RWPE2 (cell line): ENCODE data around the gene SLFN12L.
"Not testable (repeated sequence)": the region's sequence is repeated elsewhere in the genome, so short reads cannot be mapped to it uniquely, and the experiment has no call there.

Source experiments
- ATAC-seq: fragments of 200-7000 bp; cut with Tn5 transposase; 3 replicates; pipeline ENCODE4 v1.9.1; 2021; ENCODE audit warnings: low read depth
- DNase-seq: peaks from one replicate; pipeline ENCODE4 v3.0.0-alpha.2; 2020; ENCODE audit warnings: low spot score
- H3K27ac ChIP-seq: fragments of 450-650 bp; 2 replicates; pipeline ENCODE4 v1.5.1; 2017; ENCODE audit warnings: mild to moderate bottlenecking; ENCODE audit not compliant: poor library complexity, severe bottlenecking
- H3K27me3 ChIP-seq: fragments of 250-450 bp; sonication (Bioruptor Pico); 2 replicates; pipeline ENCODE4 v1.5.1; 2021; ENCODE audit warnings: mild to moderate bottlenecking, moderate library complexity; ENCODE audit not compliant: insufficient read depth, poor library complexity, severe bottlenecking
- H3K36me3 ChIP-seq: fragments of 250-450 bp; sonication (Bioruptor Pico); 2 replicates; pipeline ENCODE4 v1.5.1; 2020; ENCODE audit warnings: low read depth, mild to moderate bottlenecking, moderate library complexity
- H3K4me1 ChIP-seq: fragments of 250-450 bp; sonication (Bioruptor Pico); 2 replicates; pipeline ENCODE4 v1.5.1; 2021; ENCODE audit warnings: mild to moderate bottlenecking, moderate library complexity; ENCODE audit not compliant: insufficient read depth, poor library complexity, severe bottlenecking
- H3K4me3 ChIP-seq: fragments of 250-450 bp; sonication (Bioruptor Pico); 2 replicates; pipeline ENCODE4 v1.5.1; 2021; ENCODE audit warnings: mild to moderate bottlenecking, moderate library complexity; ENCODE audit not compliant: severe bottlenecking
- H3K9me3 ChIP-seq: fragments of 250-450 bp; sonication (Bioruptor Pico); 2 replicates; pipeline ENCODE4 v1.5.1; 2021; ENCODE audit warnings: mild to moderate bottlenecking, moderate library complexity; ENCODE audit not compliant: severe bottlenecking
- TF ChIP-seq, protein P1 (sequence below): fragments of 450-650 bp; IDR thresholded peaks from one replicate; pipeline ENCODE4 v1.5.1; 2017; ENCODE audit warnings: mild to moderate bottlenecking, moderate library complexity; ENCODE audit not compliant: poor library complexity, severe bottlenecking

The SLFN12L gene

DNA sequence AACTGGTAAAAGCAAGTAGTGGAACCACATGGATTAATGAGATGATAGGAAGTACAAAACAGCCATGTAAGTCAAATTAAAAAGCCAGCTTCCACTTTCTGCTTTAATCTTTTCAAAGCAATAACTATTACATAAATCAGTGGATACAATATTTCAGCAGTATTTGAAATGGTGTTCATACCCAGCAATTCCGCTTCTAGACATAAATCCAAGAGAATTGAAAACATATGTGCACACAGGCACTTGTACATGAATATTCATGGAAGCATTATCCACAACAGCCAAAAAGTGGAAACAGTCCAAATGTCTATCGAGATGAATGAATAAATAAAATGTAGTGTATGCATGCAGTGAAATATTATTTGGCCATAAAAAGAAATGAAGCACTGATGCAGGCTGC lies 27.4 kb downstream of the SLFN12L start:
- H3K27ac ChIP-seq: no peak overlapping the region
- DNase-seq: no peak

DNA sequence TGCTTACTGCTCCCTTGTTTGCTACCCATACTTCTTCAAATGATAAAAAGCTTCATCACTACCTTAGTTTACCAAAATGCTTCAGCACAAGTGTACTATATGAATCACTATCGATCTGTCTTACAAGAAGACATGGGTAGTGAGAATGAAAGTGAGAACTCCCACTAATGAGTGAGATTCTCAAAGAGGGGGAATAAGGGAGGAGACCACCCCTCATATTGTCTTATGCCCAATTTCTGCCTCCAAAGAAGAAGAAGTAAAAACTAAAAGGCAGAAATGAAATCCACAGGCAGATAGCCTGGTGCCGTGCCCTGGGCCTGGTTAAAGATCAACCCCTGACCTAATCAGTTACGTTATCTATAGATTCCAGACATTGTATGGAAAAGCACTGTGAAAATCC lies 29.8 kb downstream of the SLFN12L start:
- H3K4me1 ChIP-seq, H3K9me3 ChIP-seq, DNase-seq, ATAC-seq, H3K4me3 ChIP-seq, H3K27ac ChIP-seq, H3K36me3 ChIP-seq: not testable (repeated sequence)
- H3K27me3 ChIP-seq: peaks cover 33% of the 10 kb centered on the region

More for the DNA sequence above, 27.4 kb downstream of the SLFN12L start:
- peaks cover 35% of the 10 kb centered on the region for H3K27me3 ChIP-seq
- no peaks in the 10 kb centered on the region for H3K4me1 ChIP-seq
- no peak overlapping the region for H3K4me3 ChIP-seq
- no peaks in the 10 kb centered on the region for H3K36me3 ChIP-seq
- no peaks in the 10 kb centered on the region for H3K9me3 ChIP-seq
- no peak for ATAC-seq
- TF ChIP-seq, protein P1, sequence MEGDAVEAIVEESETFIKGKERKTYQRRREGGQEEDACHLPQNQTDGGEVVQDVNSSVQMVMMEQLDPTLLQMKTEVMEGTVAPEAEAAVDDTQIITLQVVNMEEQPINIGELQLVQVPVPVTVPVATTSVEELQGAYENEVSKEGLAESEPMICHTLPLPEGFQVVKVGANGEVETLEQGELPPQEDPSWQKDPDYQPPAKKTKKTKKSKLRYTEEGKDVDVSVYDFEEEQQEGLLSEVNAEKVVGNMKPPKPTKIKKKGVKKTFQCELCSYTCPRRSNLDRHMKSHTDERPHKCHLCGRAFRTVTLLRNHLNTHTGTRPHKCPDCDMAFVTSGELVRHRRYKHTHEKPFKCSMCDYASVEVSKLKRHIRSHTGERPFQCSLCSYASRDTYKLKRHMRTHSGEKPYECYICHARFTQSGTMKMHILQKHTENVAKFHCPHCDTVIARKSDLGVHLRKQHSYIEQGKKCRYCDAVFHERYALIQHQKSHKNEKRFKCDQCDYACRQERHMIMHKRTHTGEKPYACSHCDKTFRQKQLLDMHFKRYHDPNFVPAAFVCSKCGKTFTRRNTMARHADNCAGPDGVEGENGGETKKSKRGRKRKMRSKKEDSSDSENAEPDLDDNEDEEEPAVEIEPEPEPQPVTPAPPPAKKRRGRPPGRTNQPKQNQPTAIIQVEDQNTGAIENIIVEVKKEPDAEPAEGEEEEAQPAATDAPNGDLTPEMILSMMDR: no peak

DNA sequence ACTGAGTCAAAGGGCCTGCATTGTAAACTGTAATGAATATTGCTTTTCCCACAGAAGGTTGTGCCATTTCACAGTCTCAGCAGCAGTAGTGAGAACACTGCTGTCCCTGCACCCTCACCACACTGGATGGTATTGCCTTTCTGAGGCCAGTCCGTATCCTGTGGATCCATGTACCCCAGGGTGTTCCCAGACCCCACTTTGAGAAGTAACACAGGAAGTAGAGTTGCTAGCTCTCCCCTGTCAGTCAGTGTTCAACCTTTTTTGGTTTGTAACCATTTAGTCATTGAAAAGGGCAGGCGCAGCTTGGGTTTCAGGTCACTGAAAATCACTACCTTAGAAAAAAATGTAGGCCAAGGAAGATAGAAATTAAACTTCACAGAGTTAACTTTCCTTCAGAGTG lies 37.9 kb downstream of the SLFN12L start:
- ATAC-seq (no peak), DNase-seq (no peak)
- Histone ChIP-seq H3K27ac (no peak overlapping the region), H3K9me3 (no peaks in the 10 kb centered on the region), H3K27me3 (peaks cover 96% of the 10 kb centered on the region), H3K4me1 (no peaks in the 10 kb centered on the region), H3K36me3 (no peaks in the 10 kb centered on the region), H3K4me3 (no peak overlapping the region)
- TF ChIP-seq, protein P1: no peak

GRCh38 chr17:35498448-35499178 lies 38.9 kb downstream of the SLFN12L start:
- ATAC-seq: no peak; the same call in 2 of the 3 replicates
- Histone ChIP-seq H3K9me3 (no peaks in the 10 kb centered on the region), H3K27me3 (peaks cover 96% of the 10 kb centered on the region), H3K36me3 (no peaks in the 10 kb centered on the region), H3K27ac (no peak overlapping the region), H3K4me1 (no peaks in the 10 kb centered on the region), H3K4me3 (no peak overlapping the region)
- TF ChIP-seq, protein P1: no peak
- no peak for DNase-seq

GRCh38 chr17:35496451-35497290 lies 40.8 kb downstream of the SLFN12L start:
- H3K9me3 ChIP-seq: no peaks in the 10 kb centered on the region
- no peak for ATAC-seq
- H3K4me1 ChIP-seq: no peaks in the 10 kb centered on the region
- H3K4me3 ChIP-seq: no peak overlapping the region
- no peak for DNase-seq
- H3K36me3 ChIP-seq: no peaks in the 10 kb centered on the region
- TF ChIP-seq, protein P1: no peak
- H3K27ac ChIP-seq: no peak overlapping the region
- peaks cover 100% of the 10 kb centered on the region for H3K27me3 ChIP-seq
